ENCODE measurements around the gene CDC25A.
A peak's percentile ranks its signal among the peaks of the same experiment; 100 is the strongest.

GRCh38 chr3:48194446-48195071 is 6.3 kb upstream of the CDC25A start:
- TF ChIP-seq CTCF (IDR thresholded peaks at IDR 0.05) = peak; percentile 60 to 79 (median 76)
- no peak for TF ChIP-seq POLR2A (IDR thresholded peaks at IDR 0.05)

Measured in body of pancreas (tissue), 4 donors.